ENCODE data around the gene GAL3ST3. TPM values are rescaled to one million over a fixed set of nuclear protein-coding genes. Genes with fewer than 3 reads are reported as not detected.

The GAL3ST3 gene
- total and polyA plus RNA-seq, 2 donors (not counting 1 experiment from before 2014, with no cell fraction given) = not detected

DNA sequence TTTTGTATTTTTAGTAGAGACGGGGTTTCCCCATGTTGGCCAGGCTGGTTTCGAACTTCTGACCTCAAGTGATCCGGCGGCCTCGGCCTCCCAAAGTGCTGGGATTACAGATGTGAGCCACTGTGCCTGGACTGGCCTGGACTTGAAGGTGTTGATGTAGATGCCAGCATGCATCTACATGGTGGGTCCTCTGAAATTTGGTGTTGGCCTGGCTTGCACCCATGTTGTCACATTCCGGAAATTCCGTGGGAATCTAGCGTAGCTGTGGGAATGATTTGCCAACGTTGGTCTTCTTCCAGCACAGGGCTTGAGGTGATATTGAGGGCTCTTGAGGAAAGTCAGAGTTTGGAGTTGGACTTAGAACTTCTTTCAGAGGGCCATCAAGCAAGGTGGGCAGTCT lies 27.6 kb upstream of the GAL3ST3 start:
- Histone ChIP-seq H2AFZ (ENCODE audit: low read length) (no peak overlapping the region), H3K36me3 (ENCODE audit: control insufficient read depth, insufficient read depth, low read length) (no peaks in the 10 kb centered on the region), H3K4me1 (ENCODE audit: control insufficient read depth, extremely low read depth, insufficient read depth, low read length) (peaks cover 11% of the 10 kb centered on the region), H3K27ac (ENCODE audit: insufficient read depth, low read length) (no peak overlapping the region), H3K4me3 (replicated peaks in 1 of 4; ENCODE audit: control extremely low read depth in 1 of 4, insufficient read depth in 1 of 4, low read depth in 3 of 4, low read length in 4 of 4) (no peak overlapping the region), H3K79me2 (ENCODE audit: control insufficient read depth, insufficient read depth, low read length) (peaks cover 20% of the 10 kb centered on the region), H4K20me1 (ENCODE audit: control insufficient read depth, extremely low read depth, insufficient read depth, low read length) (peaks cover 1% of the 10 kb centered on the region), H3K4me2 (ENCODE audit: extremely low read depth, insufficient read depth, low read length) (no peak overlapping the region), H3K9me3 (ENCODE audit: control insufficient read depth, insufficient read depth, low read depth, low read length) (no peaks in the 10 kb centered on the region), H3K27me3 (ENCODE audit: control insufficient read depth, insufficient read depth, low read length) (no peaks in the 10 kb centered on the region), H3K9ac (ENCODE audit: insufficient read depth, low read length) (no peak overlapping the region)
- TF ChIP-seq, protein P1, sequence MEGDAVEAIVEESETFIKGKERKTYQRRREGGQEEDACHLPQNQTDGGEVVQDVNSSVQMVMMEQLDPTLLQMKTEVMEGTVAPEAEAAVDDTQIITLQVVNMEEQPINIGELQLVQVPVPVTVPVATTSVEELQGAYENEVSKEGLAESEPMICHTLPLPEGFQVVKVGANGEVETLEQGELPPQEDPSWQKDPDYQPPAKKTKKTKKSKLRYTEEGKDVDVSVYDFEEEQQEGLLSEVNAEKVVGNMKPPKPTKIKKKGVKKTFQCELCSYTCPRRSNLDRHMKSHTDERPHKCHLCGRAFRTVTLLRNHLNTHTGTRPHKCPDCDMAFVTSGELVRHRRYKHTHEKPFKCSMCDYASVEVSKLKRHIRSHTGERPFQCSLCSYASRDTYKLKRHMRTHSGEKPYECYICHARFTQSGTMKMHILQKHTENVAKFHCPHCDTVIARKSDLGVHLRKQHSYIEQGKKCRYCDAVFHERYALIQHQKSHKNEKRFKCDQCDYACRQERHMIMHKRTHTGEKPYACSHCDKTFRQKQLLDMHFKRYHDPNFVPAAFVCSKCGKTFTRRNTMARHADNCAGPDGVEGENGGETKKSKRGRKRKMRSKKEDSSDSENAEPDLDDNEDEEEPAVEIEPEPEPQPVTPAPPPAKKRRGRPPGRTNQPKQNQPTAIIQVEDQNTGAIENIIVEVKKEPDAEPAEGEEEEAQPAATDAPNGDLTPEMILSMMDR (conservative IDR thresholded peaks at IDR 0.05 in 1 of 2, IDR thresholded peaks at IDR 0.05 in 1 of 2; ENCODE audit: low read depth in 1 of 2, low read length in 2 of 2) = no peak
- TF ChIP-seq EZH2 (IDR thresholded peaks at IDR 0.05; ENCODE audit: low read length, missing control alignments) = no peak
- DNase-seq (ENCODE audit: low read depth in 2 of 2) = peak in 1 of 2 donors; percentile 36

DNA sequence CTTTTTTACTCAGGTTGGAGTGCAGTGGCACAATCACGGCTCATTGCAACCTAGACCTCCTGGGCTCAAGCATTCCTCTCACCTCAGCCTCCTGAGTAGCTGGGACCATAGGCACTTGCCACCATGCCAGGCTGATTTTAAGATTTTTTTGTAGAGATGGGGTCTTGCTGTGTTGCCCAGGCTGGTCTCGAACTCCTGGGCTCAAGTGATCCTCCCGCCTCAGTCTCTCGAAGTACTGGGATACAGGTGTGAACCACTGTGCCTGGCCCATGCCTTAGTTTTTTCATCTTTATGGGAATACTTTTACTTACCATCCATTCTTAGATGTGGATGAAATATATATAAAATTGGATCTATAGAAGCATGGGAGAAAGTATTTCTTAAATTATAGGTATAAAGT lies 26.3 kb upstream of the GAL3ST3 start:
- Histone ChIP-seq H3K27ac (ENCODE audit: insufficient read depth, low read length) (no peak overlapping the region), H3K4me3 (replicated peaks in 1 of 4; ENCODE audit: control extremely low read depth in 1 of 4, insufficient read depth in 1 of 4, low read depth in 3 of 4, low read length in 4 of 4) (no peak overlapping the region), H4K20me1 (ENCODE audit: control insufficient read depth, extremely low read depth, insufficient read depth, low read length) (no peaks in the 10 kb centered on the region), H3K27me3 (ENCODE audit: control insufficient read depth, insufficient read depth, low read length) (no peaks in the 10 kb centered on the region), H2AFZ (ENCODE audit: low read length) (no peak overlapping the region), H3K4me2 (ENCODE audit: extremely low read depth, insufficient read depth, low read length) (no peak overlapping the region), H3K79me2 (ENCODE audit: control insufficient read depth, insufficient read depth, low read length) (peaks cover 27% of the 10 kb centered on the region), H3K36me3 (ENCODE audit: control insufficient read depth, insufficient read depth, low read length) (no peaks in the 10 kb centered on the region), H3K9ac (ENCODE audit: insufficient read depth, low read length) (no peak overlapping the region), H3K4me1 (ENCODE audit: control insufficient read depth, extremely low read depth, insufficient read depth, low read length) (peaks cover 6% of the 10 kb centered on the region), H3K9me3 (ENCODE audit: control insufficient read depth, insufficient read depth, low read depth, low read length) (no peaks in the 10 kb centered on the region)
- DNase-seq (ENCODE audit: low read depth in 2 of 2) = no peak
- TF ChIP-seq, protein P1 (conservative IDR thresholded peaks at IDR 0.05 in 1 of 2, IDR thresholded peaks at IDR 0.05 in 1 of 2; ENCODE audit: low read depth in 1 of 2, low read length in 2 of 2) = no peak
- TF ChIP-seq EZH2 (IDR thresholded peaks at IDR 0.05; ENCODE audit: low read length, missing control alignments) = no peak

DNA sequence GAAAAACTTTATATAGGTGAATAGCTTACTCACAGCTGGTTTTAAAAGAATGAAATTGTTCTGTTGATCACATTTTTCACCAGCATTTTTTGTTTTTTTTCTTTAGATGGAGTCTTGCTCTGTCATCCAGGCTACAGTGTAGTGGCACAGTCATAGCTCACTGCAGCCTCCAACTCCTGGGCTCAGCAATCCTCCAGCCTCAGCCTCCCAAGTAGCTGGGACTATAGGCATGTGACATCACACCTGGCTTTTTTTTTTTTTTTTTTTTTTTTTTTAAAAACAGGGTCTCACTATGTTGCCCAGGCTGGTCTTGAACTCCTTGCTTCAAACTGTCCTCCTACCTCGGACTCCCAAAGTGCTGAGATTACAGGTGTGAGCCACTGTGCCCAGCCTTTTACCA lies 24.7 kb upstream of the GAL3ST3 start:
- peaks cover 7% of the 10 kb centered on the region for H3K36me3 ChIP-seq (ENCODE audit: control insufficient read depth, insufficient read depth, low read length)
- H3K27me3 ChIP-seq (ENCODE audit: control insufficient read depth, insufficient read depth, low read length) = no peaks in the 10 kb centered on the region
- TF ChIP-seq, protein P1 (conservative IDR thresholded peaks at IDR 0.05 in 1 of 2, IDR thresholded peaks at IDR 0.05 in 1 of 2; ENCODE audit: low read depth in 1 of 2, low read length in 2 of 2) = no peak
- no peak for TF ChIP-seq EZH2 (IDR thresholded peaks at IDR 0.05; ENCODE audit: low read length, missing control alignments)
- no peak overlapping the region for H3K27ac ChIP-seq (ENCODE audit: insufficient read depth, low read length)
- no peak overlapping the region for H2AFZ ChIP-seq (ENCODE audit: low read length)
- H3K4me3 ChIP-seq (replicated peaks in 1 of 4; ENCODE audit: control extremely low read depth in 1 of 4, insufficient read depth in 1 of 4, low read depth in 3 of 4, low read length in 4 of 4) = no peak overlapping the region
- no peak overlapping the region for H3K4me2 ChIP-seq (ENCODE audit: extremely low read depth, insufficient read depth, low read length)
- no peak overlapping the region for H3K9ac ChIP-seq (ENCODE audit: insufficient read depth, low read length)
- H4K20me1 ChIP-seq (ENCODE audit: control insufficient read depth, extremely low read depth, insufficient read depth, low read length) = no peaks in the 10 kb centered on the region
- DNase-seq (ENCODE audit: low read depth in 2 of 2) = no peak
- peaks cover 24% of the 10 kb centered on the region for H3K79me2 ChIP-seq (ENCODE audit: control insufficient read depth, insufficient read depth, low read length)
- H3K4me1 ChIP-seq (ENCODE audit: control insufficient read depth, extremely low read depth, insufficient read depth, low read length) = peaks cover 15% of the 10 kb centered on the region
- no peaks in the 10 kb centered on the region for H3K9me3 ChIP-seq (ENCODE audit: control insufficient read depth, insufficient read depth, low read depth, low read length)
